ENCODE results near the gene EHMT2.

EHMT2 gene

DNA sequence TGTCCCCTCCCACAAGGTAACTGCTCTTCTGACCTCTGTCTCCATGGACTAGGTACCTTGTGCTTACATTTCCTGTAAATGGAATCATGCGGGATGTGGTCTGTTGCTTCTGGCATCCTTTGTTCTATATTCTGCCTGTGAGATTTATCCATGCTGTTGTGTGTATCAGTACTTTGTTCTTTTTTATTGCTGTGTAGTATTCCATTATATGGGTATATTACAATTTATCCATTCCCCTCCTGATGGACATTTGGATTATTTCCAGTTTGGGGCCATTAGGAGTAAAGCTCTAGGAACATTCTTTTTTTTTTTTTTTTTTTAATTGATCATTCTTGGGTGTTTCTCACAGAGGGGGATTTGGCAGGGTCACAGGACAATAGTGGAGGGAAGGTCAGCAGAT, 33.5 kb upstream of the EHMT2 start:
- no peaks in the 10 kb centered on the region for H3K4me1 ChIP-seq (ENCODE audit: control insufficient read depth in 1 of 2, insufficient read depth in 1 of 2, low read depth in 1 of 2, low read length in 1 of 2)
- TF ChIP-seq, protein P1, sequence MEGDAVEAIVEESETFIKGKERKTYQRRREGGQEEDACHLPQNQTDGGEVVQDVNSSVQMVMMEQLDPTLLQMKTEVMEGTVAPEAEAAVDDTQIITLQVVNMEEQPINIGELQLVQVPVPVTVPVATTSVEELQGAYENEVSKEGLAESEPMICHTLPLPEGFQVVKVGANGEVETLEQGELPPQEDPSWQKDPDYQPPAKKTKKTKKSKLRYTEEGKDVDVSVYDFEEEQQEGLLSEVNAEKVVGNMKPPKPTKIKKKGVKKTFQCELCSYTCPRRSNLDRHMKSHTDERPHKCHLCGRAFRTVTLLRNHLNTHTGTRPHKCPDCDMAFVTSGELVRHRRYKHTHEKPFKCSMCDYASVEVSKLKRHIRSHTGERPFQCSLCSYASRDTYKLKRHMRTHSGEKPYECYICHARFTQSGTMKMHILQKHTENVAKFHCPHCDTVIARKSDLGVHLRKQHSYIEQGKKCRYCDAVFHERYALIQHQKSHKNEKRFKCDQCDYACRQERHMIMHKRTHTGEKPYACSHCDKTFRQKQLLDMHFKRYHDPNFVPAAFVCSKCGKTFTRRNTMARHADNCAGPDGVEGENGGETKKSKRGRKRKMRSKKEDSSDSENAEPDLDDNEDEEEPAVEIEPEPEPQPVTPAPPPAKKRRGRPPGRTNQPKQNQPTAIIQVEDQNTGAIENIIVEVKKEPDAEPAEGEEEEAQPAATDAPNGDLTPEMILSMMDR (IDR thresholded peaks at IDR 0.05), result no peak
- H3K4me3 ChIP-seq (ENCODE audit: low read depth in 1 of 2, low read length in 1 of 2), result no peak overlapping the region
- H3K27ac ChIP-seq, result no peak overlapping the region
- peaks cover 17% of the 10 kb centered on the region for H3K27me3 ChIP-seq
- H3K9me3 ChIP-seq, result no peaks in the 10 kb centered on the region
- no peaks in the 10 kb centered on the region for H3K36me3 ChIP-seq

DNA sequence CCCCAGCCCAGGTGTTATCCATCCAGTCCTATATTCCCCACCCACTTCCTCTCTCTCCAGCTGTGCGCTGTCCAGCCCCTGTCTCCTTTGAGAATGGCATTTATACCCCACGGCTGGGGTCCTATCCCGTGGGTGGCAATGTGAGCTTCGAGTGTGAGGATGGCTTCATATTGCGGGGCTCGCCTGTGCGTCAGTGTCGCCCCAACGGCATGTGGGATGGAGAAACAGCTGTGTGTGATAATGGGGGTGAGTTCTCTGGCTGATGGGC, 31.1 kb upstream of the EHMT2 start:
- Histone ChIP-seq H3K4me3 (ENCODE audit: low read depth in 1 of 2, low read length in 1 of 2) (no peak overlapping the region), H3K4me1 (ENCODE audit: control insufficient read depth in 1 of 2, insufficient read depth in 1 of 2, low read depth in 1 of 2, low read length in 1 of 2) (no peaks in the 10 kb centered on the region), H3K27me3 (peaks cover 17% of the 10 kb centered on the region), H3K36me3 (no peaks in the 10 kb centered on the region), H3K27ac (no peak overlapping the region), H3K9me3 (no peaks in the 10 kb centered on the region)
- TF ChIP-seq, protein P1 (IDR thresholded peaks at IDR 0.05), result no peak

DNA sequence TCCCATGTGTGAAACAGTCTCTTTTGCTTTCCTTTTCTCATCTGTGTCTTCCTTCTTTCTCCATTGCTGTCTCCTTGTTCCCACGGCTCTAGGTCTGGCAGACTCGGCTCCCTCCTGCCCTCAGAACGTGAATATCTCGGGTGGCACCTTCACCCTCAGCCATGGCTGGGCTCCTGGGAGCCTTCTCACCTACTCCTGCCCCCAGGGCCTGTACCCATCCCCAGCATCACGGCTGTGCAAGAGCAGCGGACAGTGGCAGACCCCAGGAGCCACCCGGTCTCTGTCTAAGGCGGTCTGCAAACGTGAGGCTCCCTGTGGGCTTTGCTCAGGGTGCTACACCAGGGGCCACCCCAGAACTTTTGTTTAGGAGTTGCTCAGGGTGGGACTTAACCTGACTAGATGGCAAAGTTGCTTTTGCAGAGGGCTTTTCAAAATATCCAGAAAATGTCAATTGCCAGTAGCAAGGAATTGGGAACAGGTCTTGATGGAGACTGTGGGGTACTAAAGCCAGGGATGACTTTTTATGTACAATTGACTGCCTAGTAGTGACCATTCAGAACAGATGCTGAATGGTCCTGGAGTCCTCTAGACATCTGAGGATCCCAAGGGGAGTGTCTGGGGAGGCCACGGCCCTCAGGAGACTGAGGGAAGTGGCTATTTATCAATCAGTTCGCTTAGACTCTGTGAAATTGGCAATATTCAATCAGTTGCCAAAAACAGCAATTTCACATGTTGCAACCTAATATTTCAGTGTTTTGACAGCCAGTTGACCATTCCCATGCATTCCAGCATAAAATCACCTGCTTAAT, 30.6 kb upstream of the EHMT2 start:
- H3K27ac ChIP-seq, result no peak overlapping the region
- no peaks in the 10 kb centered on the region for H3K4me1 ChIP-seq (ENCODE audit: control insufficient read depth in 1 of 2, insufficient read depth in 1 of 2, low read depth in 1 of 2, low read length in 1 of 2)
- no peaks in the 10 kb centered on the region for H3K36me3 ChIP-seq
- TF ChIP-seq, protein P1 (IDR thresholded peaks at IDR 0.05), result no peak
- H3K4me3 ChIP-seq (ENCODE audit: low read depth in 1 of 2, low read length in 1 of 2), result no peak overlapping the region
- no peaks in the 10 kb centered on the region for H3K9me3 ChIP-seq
- peaks cover 17% of the 10 kb centered on the region for H3K27me3 ChIP-seq

DNA sequence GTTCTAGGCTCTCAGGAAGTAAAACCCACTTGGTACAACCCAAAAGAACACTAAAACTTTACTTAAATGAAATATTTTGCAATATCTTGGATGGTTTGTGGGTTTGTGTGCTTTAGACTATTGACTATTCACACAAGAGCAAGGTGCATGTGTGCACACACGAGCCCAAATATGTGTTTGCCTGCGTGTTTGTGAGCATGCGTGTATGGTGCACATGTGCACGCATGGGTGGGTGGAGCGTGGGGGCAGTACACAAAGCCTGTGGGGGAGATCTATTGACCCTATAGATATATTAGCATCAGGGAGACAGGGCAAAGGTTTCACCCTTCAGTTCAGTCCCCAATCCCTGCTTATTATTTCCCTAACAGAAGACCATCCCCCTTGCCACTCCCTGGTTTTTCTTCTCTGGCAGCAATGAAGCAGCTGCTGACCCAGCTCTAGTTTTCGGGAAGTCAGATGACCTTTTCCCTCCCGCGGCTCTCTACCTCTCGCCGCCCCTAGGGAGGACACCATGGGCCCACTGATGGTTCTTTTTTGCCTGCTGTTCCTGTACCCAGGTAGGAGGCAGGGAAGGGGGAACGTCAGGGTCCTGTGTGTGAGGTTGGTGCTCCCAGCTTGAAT, 29.9 kb upstream of the EHMT2 start, which contains the start of gene C2:
Gene C2, plus strand, starts transcription at position 476 of the 621 bp plus-strand sequence. Its CDS starts 36 bp downstream, at position 512.
- Histone ChIP-seq H3K36me3 (no peaks in the 10 kb centered on the region), H3K4me3 (ENCODE audit: low read depth in 1 of 2, low read length in 1 of 2) (no peak within 1 kb of the TSS), H3K27me3 (peaks cover 17% of the 10 kb centered on the region), H3K4me1 (ENCODE audit: control insufficient read depth in 1 of 2, insufficient read depth in 1 of 2, low read depth in 1 of 2, low read length in 1 of 2) (no peaks in the 10 kb centered on the region), H3K9me3 (no peaks in the 10 kb centered on the region), H3K27ac (no peak within 1 kb of the TSS)
- TF ChIP-seq, protein P1 (IDR thresholded peaks at IDR 0.05), result no peak

DNA sequence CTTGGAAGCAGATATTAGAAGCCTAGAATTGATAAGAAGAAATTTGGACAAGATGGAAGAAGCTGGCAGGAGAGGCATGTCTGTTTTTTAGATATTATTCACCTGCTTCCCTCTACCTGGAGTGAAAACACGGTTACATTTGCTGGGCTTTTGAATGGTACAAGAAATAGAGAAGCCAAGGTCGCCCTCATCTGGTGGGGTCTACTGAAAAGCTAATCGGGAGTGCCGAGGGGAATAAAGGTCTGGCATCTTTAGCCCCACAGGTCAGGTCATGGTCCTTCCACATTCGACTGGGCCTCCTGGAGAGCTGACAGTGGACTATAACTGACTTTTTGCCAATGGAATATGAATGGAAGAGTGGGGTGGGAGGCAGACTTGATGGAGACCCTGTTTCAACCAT, 25.4 kb upstream of the EHMT2 start:
- Histone ChIP-seq H3K4me3 (ENCODE audit: low read depth in 1 of 2, low read length in 1 of 2) (no peak overlapping the region), H3K27ac (no peak overlapping the region), H3K36me3 (no peaks in the 10 kb centered on the region), H3K9me3 (no peaks in the 10 kb centered on the region), H3K4me1 (ENCODE audit: control insufficient read depth in 1 of 2, insufficient read depth in 1 of 2, low read depth in 1 of 2, low read length in 1 of 2) (no peaks in the 10 kb centered on the region), H3K27me3 (peaks cover 10% of the 10 kb centered on the region)
- TF ChIP-seq, protein P1 (IDR thresholded peaks at IDR 0.05), result no peak

All from neutrophil (primary cell).